HTERT RPE-1 (cell line): ENCODE results near the gene OPRL1.

Experiments used
- in situ Hi-C: fragments of 300-500 bp; cut with MboI; formaldehyde crosslinking; loops from 4 replicates; pipeline ENCODE4 v1.14.3; 2020; ENCODE audit warnings: low sequenced_read_pairs

OPRL1 gene

GRCh38 chr20:64070244-64070993 lies 9.5 kb upstream of the OPRL1 start:
- in situ Hi-C loops: no loop called here

GRCh38 chr20:64071341-64072332 lies 8.2 kb upstream of the OPRL1 start:
- in situ Hi-C loops: no loop called here

GRCh38 chr20:64072498-64073063 lies 7.3 kb upstream of the OPRL1 start:
- in situ Hi-C loops: no loop called here

DNA sequence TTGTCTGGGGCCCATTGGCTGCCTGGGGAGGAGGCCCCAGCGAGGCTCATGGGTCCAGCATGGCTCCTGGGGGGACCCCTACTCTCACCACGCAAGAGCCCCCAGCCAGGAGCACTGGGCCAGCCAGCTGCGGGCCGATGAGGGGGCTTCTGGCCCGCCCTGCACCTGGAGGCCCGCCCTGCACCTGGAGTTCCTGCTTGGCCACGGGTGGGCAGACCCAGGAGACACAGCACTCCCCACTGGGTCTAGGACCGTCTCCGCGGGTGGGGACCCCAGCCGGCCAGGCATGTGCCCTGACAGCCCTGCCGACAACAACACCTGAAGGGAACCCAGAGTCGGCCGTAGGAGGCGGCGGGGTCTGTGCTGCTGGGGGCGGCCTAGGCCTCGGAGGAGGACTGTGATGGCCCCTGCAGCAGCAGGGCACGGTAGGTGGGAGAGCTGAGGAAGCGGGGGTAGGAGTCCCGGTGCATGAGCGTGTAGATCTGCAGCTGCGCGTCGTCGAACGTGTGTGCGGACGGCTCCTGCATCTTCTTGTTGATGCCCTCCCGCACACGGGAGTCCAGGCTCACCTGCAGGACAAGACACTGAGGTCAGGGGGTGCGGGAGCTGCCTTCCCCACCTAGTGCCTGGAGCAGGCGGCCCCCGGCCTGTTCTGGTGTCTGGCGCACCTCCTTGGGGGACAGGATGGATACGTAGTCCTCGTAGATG lies 6.3 kb upstream of the OPRL1 start:
- in situ Hi-C loops: no loop called here

- in situ Hi-C loops: no loop called here
Observed at GRCh38 chr20:64074184-64074789, 5.6 kb upstream of the OPRL1 start.

GRCh38 chr20:64074963-64075362 lies 4.9 kb upstream of the OPRL1 start:
- in situ Hi-C loops: no loop called here

GRCh38 chr20:64075556-64075955 lies 4.3 kb upstream of the OPRL1 start:
- in situ Hi-C loops: no loop called here

DNA sequence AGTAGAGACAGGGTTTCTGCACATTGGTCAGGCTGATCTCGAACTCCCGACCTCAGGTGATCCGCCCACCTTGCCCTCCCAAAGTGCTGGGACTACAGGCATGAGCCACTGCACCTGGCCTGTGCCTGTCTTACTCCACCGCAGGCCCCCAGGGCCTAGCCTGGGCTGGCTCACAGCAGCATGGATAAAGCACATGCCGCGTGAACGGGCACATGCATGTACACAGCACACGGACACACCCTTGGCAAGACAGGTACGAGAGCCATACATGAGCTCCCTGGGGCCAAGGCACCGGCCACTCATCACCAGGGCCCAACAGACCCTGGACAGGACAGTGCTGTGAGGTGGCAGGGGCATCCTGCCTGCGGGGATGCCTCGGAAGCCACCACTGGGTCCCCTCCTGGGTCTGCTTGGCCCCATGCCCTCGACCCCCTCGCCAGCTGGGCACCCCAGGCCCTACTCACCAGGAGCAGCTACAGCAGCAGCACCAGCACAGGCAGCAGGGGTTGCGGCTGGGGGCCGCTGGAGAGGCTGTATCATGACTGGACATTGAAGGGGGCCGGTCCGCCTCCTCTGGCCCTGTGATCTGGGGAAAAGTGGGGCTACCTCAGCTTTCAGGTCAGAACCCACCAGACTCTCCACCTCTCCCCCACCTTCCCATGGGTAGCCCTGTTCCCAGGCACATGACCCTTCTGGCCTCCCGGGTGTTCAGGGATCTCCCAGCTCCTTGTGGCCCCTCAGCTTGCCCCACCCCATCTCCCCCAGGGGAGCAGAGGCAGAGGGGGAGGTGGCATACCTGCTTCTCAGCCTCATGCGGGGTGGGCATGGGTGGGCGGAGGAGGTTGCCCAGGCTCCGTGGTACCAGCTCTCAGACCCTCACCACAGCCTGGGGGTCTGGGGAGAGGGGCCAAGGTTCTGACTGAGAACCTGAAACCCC lies 3.6 kb upstream of the OPRL1 start:
- in situ Hi-C loops: no loop called here

GRCh38 chr20:64077094-64077493 lies 2.8 kb upstream of the OPRL1 start:
- in situ Hi-C loops: no loop called here

GRCh38 chr20:64077541-64077875 lies 2.4 kb upstream of the OPRL1 start:
- in situ Hi-C loops: no loop called here

DNA sequence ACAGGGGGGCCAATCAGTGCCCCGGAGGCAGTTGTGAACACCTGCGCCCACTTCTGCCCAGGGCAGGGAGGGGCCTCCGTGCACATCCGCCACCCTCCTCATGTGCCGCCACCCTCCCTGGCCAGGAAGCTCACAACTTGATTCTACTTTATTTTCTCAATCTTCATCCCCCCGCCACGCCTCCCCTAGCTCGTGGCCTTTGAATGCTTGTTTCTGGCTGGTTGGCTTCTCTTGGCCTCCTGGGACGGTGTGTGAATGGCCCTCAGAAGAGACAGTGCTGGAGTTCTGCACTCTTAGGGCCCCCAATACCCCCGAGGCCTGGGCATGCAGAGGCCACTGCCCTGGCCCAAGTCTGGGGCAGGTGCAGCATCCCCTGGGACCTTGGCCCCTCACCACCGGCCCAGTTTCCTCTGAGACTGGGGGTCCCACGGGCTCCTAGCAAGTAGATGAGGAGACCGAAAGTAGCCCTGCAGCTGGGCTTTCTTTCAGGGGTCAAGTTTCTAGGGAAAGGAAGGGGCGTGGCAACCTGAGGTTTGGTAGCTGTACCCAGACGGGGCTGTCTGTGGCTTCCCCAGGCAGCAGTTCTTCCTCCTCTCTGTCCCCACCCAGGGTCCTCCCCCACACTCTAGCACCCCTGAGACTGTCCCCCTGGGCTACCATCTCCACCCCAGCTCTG lies 1.9 kb upstream of the OPRL1 start:
- in situ Hi-C loops: no loop called here

DNA sequence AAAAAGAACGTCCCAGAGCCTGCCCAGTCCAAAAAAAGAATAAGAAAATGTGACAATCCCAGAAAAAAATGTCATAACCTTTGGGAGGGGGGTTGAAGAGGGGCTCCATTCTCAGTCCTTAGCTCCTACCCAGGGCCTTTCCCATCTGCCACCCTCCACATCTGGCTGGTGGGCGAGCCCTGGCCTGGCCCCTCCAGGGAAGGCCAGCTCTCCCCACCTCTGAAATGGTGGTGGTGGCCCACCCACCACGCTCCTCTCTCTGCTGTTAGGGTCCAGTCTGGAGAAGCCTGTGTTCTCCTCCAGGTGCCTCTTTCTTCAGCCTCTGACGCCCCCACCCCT lies 979 bp upstream of the OPRL1 start:
- in situ Hi-C loops: no loop called here

GRCh38 chr20:64079273-64080012 lies 439 bp upstream of the OPRL1 start, which contains the start of gene RGS19:
TSS of gene RGS19 (minus strand) at chr20:64079518. CDS start at chr20:64076886, 2,632 bp downstream.
- in situ Hi-C loops: no loop called here

GRCh38 chr20:64080813-64081623 lies 1.1 kb downstream of the OPRL1 start:
- in situ Hi-C loops: no loop called here

DNA sequence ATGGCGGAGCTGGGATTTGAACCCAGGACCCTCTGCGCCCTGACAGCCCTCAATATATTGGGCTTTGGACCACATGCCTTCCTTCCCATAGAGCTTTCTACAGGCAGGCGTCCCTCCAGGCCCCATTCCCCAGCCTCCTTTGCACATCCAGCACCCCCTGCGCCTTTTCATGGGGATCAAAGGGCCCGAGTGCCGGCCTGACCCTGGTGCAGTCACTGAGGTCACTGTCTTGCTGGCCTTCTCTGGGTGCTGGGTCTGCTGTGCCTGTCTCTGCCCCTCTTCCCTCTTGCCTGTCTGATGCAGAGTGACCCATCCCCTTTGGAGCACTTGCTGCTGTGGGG lies 1.7 kb downstream of the OPRL1 start:
- in situ Hi-C loops: no loop called here

DNA sequence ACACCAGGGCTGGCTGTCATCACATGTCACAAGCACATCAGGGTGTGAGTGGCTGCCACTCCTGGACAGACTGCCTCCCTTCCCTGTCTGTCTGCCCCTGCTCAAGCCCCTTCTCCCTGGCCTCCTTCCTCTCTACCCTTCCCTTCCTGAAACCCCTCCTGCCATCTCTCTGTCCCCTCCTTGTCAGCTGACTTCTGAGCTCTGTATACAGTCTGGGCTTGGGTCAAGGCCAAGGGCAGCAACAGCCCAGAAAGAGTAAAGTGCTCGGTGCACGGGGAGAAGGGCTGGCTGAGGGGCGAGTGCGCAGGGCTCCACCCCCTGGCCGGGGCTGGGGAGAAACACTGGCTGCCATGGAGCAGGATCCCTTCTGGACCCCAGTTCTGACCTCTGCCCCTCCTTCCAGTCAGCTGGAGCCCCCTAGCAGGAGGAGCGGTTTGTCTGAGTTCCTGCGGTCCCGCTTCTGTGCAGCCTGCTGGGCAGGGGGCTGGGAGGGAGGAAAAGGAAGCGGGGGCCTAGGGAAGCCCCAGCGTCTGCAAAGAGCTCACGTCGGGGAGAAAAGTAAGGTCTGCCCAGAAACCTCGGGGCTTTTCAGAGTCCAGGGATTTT lies 2.3 kb downstream of the OPRL1 start:
- in situ Hi-C loops: no loop called here

DNA sequence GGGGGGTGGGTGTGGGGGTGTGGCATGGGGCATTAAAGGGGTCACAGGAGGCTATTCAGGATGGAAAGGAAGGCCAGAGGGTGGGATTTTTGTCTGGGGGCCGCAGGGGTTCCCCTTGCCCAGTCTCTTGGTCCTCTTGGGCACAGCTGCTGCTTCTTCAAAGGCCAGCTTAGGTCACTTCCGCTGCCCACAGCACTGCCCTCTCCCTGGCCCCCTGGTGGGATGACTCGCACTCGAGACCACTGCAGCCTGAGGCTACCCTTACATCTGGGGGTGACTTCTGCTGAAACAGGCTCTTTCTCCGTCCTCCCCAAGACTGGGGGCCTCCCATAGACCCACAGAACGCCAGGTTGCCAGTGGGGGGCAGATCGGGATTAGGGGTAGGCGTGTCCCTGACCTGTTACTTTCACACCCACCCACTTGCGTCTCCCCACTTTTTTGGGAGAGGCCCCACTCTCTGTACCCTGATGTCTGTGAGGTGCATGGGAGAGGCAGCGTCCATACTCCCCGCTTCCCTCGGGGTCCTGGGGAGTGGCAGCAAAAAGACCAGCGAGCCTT lies 3.0 kb downstream of the OPRL1 start:
- in situ Hi-C loops: no loop called here
